ENCODE measurements around the gene FKBP1B. TPM values are rescaled to one million over a fixed set of nuclear protein-coding genes. Genes with fewer than 3 reads are reported as not detected.
"Not testable (repeated sequence)": the region's sequence is repeated elsewhere in the genome, so short reads cannot be mapped to it uniquely, and the experiment has no call there.

FKBP1B gene
- total RNA-seq, 1 donor from 2014 or later: not detected

GRCh38 chr2:24100732-24101131 lies 51.2 kb downstream of the FKBP1B start:
- DNase-seq (ENCODE audit: low spot score): not testable (repeated sequence)

GRCh38 chr2:24101992-24102391 lies 52.5 kb downstream of the FKBP1B start:
- no peak for DNase-seq (ENCODE audit: low spot score)

GRCh38 chr2:24102677-24103076 lies 53.1 kb downstream of the FKBP1B start:
- no peak for DNase-seq (ENCODE audit: low spot score)

- no peak for DNase-seq (ENCODE audit: low spot score)
These were observed 54.6 kb downstream of the FKBP1B start for GRCh38 chr2:24104110-24104650.

GRCh38 chr2:24104906-24105305 lies 55.4 kb downstream of the FKBP1B start:
- no peak for DNase-seq (ENCODE audit: low spot score)

GRCh38 chr2:24105816-24106215 lies 56.3 kb downstream of the FKBP1B start:
- no peak for DNase-seq (ENCODE audit: low spot score)

GRCh38 chr2:24106786-24107185 lies 57.2 kb downstream of the FKBP1B start:
- DNase-seq (ENCODE audit: low spot score): no peak

- no peak for DNase-seq (ENCODE audit: low spot score)
These were observed 57.8 kb downstream of the FKBP1B start for GRCh38 chr2:24107336-24107735.

- not testable (repeated sequence) for DNase-seq (ENCODE audit: low spot score)
These were observed 59.9 kb downstream of the FKBP1B start for GRCh38 chr2:24109431-24109830.

- no peak for DNase-seq (ENCODE audit: low spot score)
These were observed 61.2 kb downstream of the FKBP1B start for GRCh38 chr2:24110660-24111303.

GRCh38 chr2:24111407-24111901 lies 61.9 kb downstream of the FKBP1B start:
- DNase-seq (ENCODE audit: low spot score): no peak

Other genes starting within 250 kb of the FKBP1B start
- gene ATAD2B, start 122.6 kb upstream of the FKBP1B start, total RNA-seq (ENCODE audit: insufficient read depth, low replicate concordance): 21.4 TPM
- gene UBXN2A, start 109.3 kb upstream of the FKBP1B start, total RNA-seq (ENCODE audit: insufficient read depth, low replicate concordance): 15.4 TPM
- gene MFSD2B, start 39.7 kb upstream of the FKBP1B start, total RNA-seq (ENCODE audit: insufficient read depth, low replicate concordance): 0.48 TPM
- 12.5 TPM for gene WDCP, start 2.4 kb upstream of the FKBP1B start, total RNA-seq (ENCODE audit: insufficient read depth, low replicate concordance)
- 127 TPM for gene SF3B6, start 26.6 kb downstream of the FKBP1B start, total RNA-seq (ENCODE audit: insufficient read depth, low replicate concordance)
- 12.3 TPM for gene TP53I3, start 35.1 kb downstream of the FKBP1B start, total RNA-seq (ENCODE audit: insufficient read depth, low replicate concordance)
- gene PFN4, start 73.6 kb downstream of the FKBP1B start, total RNA-seq (ENCODE audit: insufficient read depth, low replicate concordance): not detected
- gene FAM228B, start 73.7 kb downstream of the FKBP1B start, total RNA-seq (ENCODE audit: insufficient read depth, low replicate concordance): 63.1 TPM
- gene FAM228A, start 125.3 kb downstream of the FKBP1B start, total RNA-seq (ENCODE audit: insufficient read depth, low replicate concordance): not detected

Measured in umbilical cord (tissue), 2 donors.